Adipose tissue (tissue), 3 donors: ENCODE results near the gene STK38. TPM values are rescaled to one million over a fixed set of nuclear protein-coding genes. Genes with fewer than 3 reads are reported as not detected.

Experiments used
- H3K27ac ChIP-seq: one replicate; pipeline ENCODE4 v1.5.1; 2013; ENCODE audit warnings: low read depth, low read length
- WGBS, 3 donors: extraction: QIAGEN DNeasy Blood & Tissue Kit; methylation state at CpG; one replicate each; pipeline ENCODE4 v1.1.7; 2013; 5-methylcytosine and 5-hydroxymethylcytosine counted together
- polyA plus RNA-seq, 3 donors: library from polyadenylated mRNA; stranded (reverse); fragments of 200-250 nt; gene quantifications; one replicate each; pipeline ENCODE4 v1.2.3, GENCODE V29; 2013
- donor health status: healthy with polysubstance abuse.
- donor health status: Bipolar disorder and iron deficiency.
- donor health status: healthy.

Gene STK38
- polyA plus RNA-seq, 3 donors, result 5.9 to 39.7 (median 13.5) TPM

DNA sequence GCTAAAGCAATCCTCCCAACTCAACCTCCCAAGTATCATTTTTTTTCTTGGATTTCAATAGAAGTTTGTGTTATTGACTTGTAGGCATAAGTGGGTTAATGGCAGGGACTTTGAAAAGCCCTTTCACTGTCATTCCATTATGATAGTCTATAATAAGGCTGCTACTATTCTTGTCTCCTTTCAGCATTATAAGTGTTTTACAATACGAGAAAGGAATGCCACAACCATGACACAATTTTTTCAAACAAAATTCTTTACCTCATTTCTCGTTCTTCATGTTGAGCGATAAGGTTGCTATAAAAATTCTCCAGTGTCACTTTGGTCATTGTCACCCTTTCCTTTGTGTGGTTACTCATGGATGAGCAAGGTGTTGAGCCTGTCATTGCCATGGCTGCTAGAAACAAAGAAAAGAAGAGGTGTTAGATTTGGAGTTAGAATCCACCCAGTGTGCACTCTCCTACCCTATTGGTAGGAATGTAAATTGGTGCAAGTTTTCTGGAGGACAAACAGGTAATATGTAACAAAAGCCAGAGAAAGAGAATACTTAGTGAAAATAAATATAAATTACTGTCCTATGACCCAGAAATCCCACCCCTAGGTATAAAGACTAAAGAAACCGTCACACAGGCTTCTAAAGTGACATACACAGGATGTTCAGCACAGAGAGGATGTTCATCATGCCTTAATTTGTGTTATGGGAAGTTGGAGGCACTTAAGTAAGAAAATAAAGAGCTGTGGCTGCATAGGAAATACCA is 7.3 kb downstream of the STK38 start:
- 87 to 91% (median 87%) methylated on average over 4 of the region's 4 CpGs for WGBS, 3 donors
- no peak overlapping the region for H3K27ac ChIP-seq

DNA sequence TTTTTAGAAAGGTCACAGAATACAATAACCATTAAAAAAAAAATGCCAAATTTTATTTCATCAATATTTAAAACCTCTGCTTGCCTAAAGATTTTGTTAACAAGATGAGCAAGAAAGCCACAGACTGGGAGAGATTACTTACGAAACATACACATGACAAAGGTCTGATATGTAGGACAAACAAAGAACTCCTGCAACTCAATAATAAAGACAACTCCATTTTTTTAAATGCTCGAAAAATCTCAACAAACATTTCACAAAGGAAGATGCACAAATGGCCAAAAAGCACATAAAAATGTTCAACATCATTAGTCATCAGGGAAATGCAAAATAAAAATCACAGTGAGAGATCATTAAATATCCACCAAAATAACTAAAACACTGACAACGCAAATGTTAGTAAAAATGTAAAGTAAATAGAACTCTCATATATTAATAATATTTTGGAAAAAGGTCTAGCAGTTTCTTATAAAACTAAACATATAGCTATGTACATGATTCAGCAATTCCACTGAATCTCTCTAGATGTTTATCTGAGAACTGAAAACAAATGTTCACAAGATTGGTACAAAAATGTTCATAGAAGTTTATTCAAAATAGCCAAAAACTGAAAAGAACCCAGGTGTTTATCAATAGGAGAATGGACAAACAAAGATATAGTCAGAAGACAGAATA is 10.3 kb downstream of the STK38 start:
- WGBS, 3 donors, result 91 to 94% (median 93%) methylated on average over 3 of the region's 3 CpGs
- H3K27ac ChIP-seq, result no peak overlapping the region

DNA sequence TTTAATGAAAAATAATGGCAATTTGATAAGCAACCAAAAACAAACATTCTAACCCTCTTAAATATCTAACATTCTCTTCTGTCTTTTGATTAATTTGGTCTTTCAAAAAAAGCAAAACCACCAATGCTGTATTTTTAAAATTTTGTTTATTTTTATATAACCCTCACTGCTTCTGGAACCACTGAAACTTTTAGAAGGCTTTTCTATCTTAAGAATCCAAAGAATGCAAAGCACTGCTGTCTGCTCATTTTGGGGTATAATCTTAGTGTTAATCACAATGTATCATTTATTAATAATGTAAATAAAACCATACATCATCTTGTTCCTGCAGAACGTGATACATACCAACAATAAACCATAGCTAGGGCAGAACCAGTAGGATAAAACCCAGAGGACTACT is 14.0 kb downstream of the STK38 start:
- H3K27ac ChIP-seq, result no peak overlapping the region
- WGBS, 3 donors, result 50 to 60% (median 55%) methylated on average over 1 of the region's 1 CpG

DNA sequence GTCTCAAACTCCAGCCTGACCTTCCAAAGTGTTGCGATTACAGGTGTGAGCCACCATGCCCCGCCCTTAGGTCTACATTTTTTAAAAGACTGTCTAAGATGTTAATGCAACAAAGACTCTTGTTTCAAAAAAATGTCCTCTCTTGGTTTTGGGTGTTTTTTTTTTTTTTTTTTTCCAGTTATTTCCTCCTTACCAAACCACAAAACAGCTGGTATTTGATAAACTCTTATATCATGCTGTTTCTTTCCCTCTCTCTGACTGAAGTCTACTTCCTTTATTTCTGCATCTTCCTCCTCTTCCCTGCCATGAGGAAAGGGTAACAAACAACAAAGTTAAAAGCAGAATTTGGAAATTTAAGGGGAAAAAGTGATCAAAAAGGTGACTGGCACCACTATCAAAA is 21.2 kb downstream of the STK38 start:
- no peak overlapping the region for H3K27ac ChIP-seq
- 68 to 81% (median 79%) methylated on average over 2 of the region's 2 CpGs for WGBS, 3 donors

DNA sequence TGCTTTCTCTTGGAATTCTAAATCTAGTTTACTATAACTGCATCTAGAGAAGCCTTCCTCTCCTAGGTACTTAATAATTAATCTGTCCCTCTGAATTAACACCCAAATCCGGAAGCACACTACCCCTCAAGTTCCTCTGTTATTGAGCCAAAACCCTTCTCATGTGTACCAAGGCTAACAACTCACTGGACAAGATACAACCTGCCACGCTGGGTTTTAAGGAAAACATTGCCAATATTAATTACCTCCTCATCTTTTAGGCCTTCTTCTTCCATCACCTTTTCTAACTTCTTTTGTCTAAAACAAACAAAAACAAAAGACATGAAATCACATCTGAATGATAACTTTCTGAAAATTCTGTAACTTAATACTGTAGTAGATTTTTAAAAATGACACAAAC is 21.9 kb downstream of the STK38 start:
- WGBS, 3 donors, result 69 to 87% (median 77%) methylated on average over 2 of the region's 2 CpGs
- no peak overlapping the region for H3K27ac ChIP-seq

DNA sequence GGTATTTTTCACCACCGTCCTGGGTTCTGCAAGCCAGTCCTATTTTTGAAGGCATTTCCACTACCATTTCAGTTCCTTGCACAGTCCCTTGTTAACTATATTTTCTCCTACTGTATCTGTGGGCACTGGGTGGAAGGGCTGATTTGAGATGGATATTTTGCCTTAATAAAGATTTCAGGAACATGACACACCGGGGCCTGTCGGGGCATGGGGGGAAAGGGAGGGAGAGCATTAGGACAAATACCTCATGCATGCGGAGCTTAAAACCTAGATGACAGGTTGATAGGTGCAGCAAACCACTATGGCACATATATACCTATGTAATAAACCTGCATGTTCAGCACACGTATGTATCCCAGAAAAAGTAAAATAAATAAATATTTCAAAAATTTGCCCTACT is 22.4 kb downstream of the STK38 start:
- no peak overlapping the region for H3K27ac ChIP-seq
- 89 to 98% (median 94%) methylated on average over 5 of the region's 5 CpGs for WGBS, 3 donors

DNA sequence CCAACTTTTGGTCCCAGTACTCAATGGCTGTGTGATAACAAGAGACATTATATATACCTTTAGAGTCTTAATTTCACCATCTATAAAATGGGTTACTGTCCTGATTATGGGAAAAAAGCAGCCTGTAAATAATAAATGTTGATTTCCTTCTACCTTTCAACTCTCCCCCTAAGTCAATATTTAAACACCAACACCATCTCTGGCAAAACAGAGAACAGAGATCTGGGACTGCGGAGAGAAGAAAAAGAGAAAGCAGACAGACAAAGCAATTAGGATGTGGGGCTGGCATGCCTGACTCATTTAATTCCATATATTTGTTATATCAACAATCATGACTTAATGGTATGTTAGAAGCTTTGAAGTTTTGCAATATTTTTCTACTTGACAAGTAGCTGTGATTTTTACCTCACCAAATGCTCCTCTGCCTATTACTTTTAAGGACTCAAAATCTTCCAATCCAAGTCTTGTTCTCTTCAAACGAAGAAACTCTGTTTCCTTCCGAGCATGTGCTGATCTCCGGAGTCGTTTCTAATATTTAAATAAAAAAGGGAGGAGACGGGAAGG is 23.3 kb downstream of the STK38 start:
- no peak overlapping the region for H3K27ac ChIP-seq
- WGBS, 3 donors, result 79 to 85% (median 83%) methylated on average over 6 of the region's 6 CpGs

DNA sequence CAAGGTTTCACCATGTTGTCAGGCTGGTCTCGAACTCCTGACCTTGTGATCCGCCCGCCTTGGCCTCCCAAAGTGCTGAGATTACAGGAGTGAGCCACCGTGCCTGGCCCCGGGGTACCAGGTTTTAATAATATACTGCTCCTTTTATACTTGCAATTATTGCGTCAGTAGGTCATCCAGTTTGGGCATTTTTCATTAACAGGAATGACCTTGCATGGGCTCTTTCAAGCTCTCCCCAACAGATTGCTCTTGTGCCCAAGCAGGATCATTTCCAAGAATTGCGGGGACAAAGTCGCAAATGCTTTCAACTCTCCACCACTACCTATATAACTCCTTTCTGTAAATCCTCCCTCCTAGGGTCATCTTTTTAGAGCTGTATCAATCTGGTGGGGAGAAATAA is 23.8 kb downstream of the STK38 start:
- no peak overlapping the region for H3K27ac ChIP-seq
- 96 to 98% (median 96%) methylated on average over 8 of the region's 8 CpGs for WGBS, 3 donors

DNA sequence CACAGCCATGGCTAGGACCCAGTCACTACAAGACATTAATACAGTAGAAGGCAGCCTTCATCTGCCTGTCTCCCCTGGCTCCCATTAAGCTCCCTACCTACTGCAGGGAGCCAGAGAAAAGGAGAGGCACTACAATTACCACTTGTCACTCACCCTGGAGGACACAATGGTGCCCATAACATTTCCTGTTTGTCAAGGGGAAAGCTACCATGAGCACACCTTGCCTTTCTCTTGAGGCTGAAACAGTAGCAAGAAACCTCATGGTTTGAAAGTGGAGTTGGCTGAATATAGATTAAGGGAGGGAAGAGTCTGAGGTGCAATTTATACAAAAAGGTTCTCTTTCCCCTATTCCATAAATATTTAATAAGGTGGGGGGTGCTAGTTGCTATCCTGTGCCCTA is 27.9 kb downstream of the STK38 start:
- no peak overlapping the region for H3K27ac ChIP-seq

DNA sequence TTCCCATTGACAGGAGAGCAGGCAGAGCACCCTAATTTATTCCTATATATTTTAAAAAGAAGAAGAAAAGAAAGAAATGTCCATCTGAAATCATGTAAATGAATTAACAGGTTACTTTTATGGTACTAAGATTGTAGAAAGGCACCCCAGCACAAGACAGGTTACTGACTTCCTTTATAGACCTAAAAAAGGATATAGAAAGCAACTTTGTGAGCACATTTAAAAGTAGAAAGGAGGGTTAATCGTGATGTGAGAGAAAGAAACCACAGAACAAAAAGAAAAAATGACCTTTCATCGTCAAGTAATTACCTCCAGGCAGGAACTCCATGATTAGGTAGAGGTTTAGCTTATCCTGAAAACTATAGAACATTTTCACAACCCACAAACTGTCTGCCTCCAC is 29.9 kb downstream of the STK38 start:
- WGBS, 3 donors, result 71 to 94% (median 84%) methylated on average over 2 of the region's 2 CpGs
- H3K27ac ChIP-seq, result no peak overlapping the region

DNA sequence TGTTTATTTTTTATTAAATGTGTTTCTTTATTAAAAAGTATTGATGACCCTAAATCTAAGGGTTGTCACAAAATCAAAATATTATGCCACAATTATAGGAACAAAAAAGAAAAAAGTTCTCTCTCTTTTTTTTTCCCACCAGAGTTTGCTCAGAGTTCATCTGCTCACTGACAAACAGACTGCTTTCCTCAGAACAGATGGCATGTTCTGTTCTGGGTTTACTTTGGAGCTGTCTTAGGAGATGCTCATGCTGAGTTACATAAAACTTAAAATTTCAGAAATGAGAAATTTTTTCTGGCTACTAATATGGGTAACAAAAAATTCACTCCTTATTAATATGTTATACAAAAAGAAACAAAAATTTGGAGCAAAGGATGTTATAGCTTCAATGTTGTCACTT is 30.3 kb downstream of the STK38 start:
- H3K27ac ChIP-seq, result no peak overlapping the region

DNA sequence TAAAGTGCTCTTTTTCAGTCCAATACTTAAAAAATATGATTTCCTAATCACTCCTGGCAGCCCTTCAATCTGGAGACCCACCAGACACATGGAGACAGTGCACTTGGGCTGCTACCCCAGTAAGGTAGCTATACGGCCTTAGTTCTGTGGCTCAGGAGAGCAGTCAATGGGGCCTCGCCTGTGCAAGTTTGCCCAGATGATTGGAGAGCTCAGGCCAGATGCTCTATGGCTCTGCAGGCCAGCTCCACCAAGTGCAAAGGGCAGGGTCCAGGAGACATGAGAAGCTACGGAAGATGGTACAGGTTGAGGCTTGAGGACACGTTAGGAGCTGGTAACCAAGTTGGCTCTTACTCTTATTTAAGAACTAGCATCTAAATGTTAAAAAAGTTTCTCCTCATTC is 30.7 kb downstream of the STK38 start:
- 85 to 96% (median 88%) methylated on average over 4 of the region's 4 CpGs for WGBS, 3 donors
- no peak overlapping the region for H3K27ac ChIP-seq

DNA sequence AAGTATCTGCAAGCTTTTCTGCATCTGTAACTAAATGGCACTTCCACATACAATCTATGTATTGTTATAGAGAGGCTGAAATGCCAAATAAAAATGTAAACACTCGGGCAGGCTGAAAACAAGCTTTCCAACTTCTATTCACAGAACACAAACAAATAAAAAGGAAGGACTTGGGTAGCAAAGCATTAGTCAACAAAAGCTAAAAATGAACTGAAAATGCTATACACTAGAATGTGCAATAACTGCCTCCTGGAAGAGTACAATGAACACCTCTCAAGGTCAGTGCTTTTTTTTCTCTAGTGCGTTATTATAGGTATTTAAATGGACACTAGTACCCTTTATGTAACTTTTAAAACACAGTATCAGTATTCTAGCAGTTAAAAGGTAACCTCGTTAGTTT is 31.4 kb downstream of the STK38 start:
- H3K27ac ChIP-seq, result no peak overlapping the region
- WGBS, 3 donors, result 63 to 94% (median 90%) methylated on average over 3 of the region's 3 CpGs

DNA sequence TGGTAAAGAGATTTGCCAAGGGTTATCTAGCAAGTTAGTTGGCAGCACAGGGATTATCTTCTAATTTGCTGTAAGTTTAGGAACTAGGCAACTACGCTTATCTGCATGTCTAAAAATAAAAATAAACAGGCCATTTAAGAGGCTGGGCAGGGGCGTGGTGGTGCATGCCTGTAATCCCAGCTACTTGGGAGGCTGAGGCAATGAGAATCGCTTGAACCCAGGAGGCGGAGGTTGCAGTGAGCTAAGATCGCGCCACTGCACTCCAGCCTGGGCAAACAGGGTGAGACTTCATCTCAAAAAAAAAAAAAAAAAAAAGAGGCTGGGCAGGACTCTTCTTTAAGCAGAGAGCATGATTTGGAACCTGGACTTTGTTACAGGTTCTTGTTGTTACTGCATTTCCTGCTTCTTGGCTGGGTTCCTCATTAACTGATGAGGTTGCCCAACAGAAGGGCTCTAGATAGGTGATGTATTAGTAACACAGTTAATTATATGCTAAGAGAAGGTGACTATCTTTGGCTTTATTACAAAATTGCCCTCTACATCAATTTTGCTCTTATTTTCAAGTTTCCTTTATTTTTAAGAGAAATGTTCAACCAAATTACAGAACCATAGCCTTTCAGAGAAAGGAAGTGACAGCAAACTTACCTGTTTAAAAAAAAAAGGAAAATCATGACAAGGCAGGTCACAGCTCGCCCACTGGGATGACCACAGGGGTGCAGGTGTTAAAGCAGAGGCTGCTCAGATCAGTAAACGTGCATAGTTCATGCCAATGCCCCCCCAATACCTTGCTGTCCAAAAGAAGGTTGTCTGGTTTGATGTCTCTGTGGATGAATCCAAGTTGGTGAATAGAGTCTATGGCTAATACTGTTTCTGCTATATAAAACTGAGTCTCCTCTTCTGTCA is 32.5 kb downstream of the STK38 start:
- 87 to 93% (median 90%) methylated on average over 8 of the region's 8 CpGs for WGBS, 3 donors
- H3K27ac ChIP-seq, result no peak overlapping the region

DNA sequence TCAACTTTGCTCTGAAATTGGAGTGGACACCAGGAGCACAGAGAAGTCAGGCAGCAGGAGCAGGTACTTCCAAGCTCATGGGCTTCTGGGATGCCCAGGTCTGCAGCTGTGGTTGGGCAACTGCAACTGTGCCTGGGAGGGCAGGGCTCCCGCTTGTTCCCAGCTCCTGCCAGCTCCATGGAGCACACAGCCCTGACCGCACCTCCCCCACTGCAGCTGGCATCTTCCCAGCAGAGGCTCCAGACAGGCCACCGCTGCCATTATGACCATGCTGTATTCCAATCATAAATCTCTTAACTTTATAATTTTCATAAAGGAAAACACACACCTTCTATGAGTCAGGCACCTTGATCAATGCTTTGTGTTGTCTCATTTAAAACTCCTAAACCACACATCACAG is 36.9 kb downstream of the STK38 start:
- no peak overlapping the region for H3K27ac ChIP-seq
- WGBS, 3 donors, result 89 to 94% (median 92%) methylated on average over 3 of the region's 3 CpGs

DNA sequence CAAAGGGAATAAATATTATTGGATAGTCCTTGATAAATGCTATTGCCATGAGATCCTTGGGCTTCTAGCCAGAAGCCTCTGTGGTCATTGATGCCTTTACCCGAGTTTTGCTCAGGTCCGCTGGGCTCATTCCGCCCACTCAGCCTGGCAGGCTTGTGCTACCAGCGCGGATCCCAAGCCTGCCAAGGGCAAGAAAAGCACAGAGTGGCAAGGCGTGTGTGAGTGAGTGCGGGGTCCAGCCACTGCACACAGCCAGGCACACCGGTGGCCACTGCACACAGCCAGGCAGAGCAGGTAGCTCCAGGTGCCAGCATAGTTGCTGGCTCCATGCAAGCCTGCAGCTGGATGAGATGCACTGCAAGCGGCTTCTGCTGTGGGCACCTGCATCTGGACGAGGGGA is 38.7 kb downstream of the STK38 start:
- 82 to 93% (median 91%) methylated on average over 10 of the region's 10 CpGs for WGBS, 3 donors
- H3K27ac ChIP-seq, result no peak overlapping the region

DNA sequence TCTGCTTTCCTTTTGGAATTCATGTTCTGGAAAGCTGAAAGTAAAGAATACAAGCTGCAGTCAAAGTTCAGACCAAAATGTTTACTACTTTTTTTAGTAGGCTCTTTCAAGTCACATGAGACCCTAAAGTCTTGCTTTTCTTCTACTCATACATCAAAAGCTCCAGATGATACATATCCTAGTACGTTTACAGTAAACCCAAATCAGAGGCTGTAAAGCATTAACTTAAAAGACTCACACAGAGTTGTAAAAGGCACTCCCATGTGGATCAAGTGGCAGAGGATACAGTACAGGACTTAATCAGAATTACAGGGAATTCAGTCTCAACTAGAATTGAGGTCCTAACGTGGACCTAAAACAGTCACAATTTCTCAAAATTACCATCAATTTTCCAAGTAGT is 40.7 kb downstream of the STK38 start:
- WGBS, 3 donors, result 81 to 87% (median 84%) methylated on average over 2 of the region's 2 CpGs
- H3K27ac ChIP-seq, result no peak overlapping the region

DNA sequence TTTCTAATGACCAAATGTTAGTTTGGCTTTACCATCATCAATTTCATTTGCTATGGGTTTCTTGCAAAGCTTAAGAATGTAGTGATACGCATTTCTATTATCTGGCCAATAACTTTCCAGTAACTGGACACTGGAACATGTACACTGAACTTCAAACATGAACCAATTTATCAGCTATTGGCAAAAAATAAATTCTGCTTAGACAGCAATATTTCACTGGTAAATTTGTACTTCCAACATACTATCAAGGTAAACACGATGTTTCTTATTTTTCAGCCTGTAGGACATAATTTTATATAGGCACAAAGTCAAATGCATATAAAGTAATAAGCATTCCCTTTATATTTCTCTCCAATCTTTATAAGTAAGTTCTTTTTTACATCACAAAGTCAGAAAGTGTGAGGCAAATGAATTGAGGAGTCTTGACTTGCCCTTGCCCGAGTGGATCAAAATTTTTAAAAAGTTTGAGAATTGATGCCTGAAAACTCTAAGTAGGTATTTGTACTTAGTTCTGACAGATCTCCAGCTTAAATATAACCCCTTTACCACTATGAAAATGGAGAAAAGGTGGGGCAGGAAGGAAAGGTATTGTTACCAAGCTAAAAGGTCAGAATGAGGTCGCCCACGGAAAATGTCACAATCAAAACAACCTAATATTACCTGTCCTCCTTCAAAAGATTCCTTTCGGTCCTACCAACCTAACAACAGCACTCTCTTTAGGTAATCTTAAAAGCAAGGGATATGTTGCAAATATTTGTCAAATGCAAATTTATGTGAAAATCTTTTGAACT is 41.3 kb downstream of the STK38 start:
- no peak overlapping the region for H3K27ac ChIP-seq
- 66 to 87% (median 78%) methylated on average over 6 of the region's 6 CpGs for WGBS, 3 donors
